HG03432 (cell line): ENCODE data around the gene PAX8.

Experiments
- ATAC-seq: cut with Tn5 transposase; IDR thresholded peaks from one replicate; pipeline ENCODE4 v1.9.1; 2021; ENCODE audit warnings: mild to moderate bottlenecking, moderate library complexity; ENCODE audit not compliant: unreplicated experiment

PAX8 gene

GRCh38 chr2:113187771-113188170, 91.0 kb downstream of the PAX8 start:
- ATAC-seq, result no peak

- ATAC-seq, result no peak
These were observed 92.3 kb downstream of the PAX8 start for GRCh38 chr2:113186433-113186796.

DNA sequence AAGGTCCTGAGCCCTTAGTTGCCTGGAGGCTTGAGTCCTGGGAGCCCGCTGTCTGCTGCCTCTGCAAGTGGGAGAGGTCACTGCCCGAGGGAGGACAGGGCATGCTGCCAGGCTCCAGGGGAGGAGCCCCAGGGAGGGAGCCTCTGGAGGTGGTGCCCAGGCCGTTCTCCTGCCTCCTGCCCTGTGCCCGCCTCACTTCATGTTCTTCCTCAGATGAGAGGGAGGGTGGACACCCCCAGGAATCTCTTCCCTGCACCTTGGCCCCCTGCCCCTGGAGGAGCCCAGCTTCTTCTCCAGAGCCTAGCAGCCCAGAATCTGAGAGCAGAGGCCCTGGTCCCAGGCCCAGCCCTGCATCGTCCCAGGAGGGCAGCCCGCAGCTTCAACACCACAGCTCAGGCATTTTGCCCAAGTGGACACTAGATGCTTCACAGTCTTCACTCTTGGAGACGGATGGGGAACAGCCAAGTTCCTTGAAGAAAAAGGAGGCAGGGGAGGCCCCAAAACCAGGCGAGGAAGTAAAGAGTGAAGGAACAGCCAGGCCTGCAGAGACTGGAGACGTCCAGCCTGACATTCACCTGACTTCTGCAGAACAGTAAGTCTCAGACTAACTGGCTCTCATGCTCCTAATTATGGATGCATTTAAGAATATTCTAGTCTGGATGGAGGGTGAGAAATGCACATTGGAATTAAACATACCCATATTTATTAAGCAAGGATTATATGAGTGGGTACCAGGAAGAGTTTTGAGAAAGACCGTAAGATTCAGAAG, 92.9 kb downstream of the PAX8 start:
- ATAC-seq, result no peak

GRCh38 chr2:113184531-113185230, 94.0 kb downstream of the PAX8 start:
- ATAC-seq, result no peak

DNA sequence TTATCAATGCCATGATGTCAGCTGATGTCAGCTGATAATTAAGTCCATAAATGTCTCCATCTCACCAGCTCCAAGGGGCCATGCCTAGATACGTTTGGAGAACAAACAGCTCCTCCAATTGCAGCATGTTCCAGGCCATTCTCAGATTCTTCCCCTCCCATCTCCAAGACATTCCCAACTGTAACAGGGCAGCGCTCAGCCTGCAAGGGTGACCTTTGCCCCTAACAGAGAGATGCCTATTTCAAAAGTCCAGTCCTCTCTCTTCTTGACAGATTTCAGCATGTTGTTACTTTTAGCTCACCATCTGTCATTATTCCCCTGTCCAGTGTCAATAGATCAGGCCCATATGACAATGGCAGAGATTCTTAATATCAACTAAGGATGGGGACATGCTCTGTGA, 95.0 kb downstream of the PAX8 start:
- no peak for ATAC-seq

DNA sequence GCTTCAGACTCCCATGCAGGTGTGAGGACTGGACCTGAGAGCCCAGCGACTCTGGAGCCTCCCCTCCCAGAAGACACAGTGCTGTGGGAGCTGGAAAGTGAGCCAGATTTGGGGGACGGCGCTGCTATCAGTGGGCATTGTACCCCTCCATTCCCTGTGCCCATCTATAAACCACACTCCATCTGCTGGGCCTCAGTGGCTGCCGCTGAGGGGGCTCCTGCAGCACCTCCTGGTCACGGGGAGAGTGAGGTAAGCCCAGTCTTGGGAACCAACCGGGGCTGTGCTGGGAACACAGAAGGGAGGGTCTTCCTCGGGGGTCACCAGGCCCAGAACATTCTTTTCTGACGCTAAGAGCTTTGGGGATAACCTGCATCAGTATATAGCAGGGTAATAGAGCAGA, 95.5 kb downstream of the PAX8 start:
- no peak for ATAC-seq

DNA sequence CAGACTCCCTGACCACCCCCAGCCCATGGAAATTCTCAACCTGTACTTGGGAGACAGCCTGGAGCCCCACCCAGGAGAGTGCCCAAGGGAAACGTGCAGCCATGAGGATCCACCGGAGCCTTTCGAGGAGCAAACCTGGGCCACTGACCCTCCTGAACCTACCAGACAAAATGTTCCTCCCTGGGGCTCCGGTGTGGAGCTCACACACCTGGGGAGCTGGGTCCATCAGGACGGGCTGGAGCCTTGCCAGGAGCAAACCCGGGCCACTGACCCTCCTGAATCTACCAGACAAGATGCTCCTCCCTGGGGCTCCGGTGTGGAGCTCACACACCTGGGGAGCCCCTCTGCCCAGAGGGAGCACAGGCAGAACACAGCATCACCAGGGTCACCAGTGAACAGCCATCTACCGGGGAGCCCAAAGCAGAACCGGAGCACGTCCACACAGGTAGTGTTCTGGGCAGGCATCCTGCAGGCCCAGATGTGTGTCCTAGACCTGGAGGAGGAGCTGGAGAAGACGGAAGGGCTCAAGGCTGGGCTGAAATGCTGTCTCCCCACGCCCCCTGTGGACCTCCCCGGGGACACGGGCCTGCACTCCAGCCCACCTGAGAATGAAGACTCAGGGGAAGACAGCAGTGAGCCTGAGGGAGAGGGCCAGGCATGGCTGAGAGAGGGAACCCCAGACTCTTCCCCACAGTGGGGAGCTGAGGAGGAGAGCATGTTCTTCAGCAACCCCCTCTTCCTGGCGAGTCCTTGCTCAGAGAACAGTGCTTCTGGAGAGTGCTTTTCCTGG, 96.1 kb downstream of the PAX8 start:
- no peak for ATAC-seq

DNA sequence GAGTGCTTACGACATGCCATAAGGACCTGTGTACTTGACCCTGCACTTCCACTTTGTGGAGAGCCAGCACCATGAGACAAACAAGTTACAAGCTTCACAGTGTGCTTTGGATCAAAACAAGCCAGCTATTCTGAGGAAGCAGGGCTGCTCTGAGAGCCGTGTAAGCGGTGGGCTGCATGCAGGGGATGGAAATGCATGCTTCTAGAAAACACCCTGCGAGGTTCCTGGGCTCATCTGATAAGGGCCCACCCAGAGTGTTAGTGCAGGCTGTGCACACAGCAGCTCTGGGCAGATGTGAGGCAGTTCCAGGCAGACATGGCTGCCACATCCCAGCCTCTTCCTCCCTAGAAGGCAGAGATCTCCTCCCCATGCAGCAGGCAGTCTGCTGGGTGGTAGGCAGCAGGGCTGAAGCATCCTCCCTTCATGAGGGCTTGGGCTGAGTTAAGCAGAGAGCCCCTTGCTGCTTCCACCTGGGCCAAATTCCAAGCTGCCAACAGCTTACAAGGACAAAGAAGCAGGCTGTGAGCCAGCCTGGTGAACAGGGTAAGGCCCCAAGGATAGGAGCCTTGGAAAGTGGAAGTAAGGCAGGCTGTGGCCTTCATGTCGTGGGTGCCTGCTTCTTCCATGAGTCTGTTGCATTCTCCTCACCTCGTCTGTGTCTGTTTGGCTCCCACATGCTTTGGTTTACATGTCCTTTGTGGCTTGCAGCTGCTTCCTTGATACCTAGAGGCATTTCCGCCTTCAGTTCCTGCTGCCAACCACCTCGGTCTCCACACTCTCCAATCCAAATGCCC, 97.3 kb downstream of the PAX8 start:
- ATAC-seq, result no peak

GRCh38 chr2:113180131-113180946, 98.4 kb downstream of the PAX8 start:
- ATAC-seq, result no peak

- ATAC-seq, result no peak
These were observed 99.2 kb downstream of the PAX8 start for GRCh38 chr2:113179446-113180045.

DNA sequence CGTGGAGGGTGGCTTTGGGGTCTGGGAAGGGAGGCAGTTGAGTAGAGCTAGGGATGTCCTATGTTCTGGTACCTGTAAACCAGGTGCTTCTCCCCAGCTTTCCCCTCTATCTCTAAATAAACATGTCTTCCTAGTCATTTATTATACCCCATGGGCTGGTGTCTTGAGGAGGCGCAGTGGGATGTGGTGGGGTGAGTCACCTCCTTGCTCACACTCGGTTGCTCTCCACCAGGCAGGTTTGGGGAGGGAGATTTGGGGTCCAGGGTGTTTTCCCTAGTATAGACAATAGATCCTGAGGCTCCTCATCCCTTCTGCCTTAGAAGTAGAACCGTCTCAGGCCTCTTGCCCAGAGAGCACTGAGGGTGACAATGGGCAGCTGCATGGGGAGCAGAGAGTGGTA, 99.8 kb downstream of the PAX8 start:
- ATAC-seq, result no peak

- ATAC-seq, result no peak
These were observed 100.5 kb downstream of the PAX8 start for GRCh38 chr2:113178069-113178746.

- no peak for ATAC-seq
These were observed 101.9 kb downstream of the PAX8 start for GRCh38 chr2:113176696-113177355.

DNA sequence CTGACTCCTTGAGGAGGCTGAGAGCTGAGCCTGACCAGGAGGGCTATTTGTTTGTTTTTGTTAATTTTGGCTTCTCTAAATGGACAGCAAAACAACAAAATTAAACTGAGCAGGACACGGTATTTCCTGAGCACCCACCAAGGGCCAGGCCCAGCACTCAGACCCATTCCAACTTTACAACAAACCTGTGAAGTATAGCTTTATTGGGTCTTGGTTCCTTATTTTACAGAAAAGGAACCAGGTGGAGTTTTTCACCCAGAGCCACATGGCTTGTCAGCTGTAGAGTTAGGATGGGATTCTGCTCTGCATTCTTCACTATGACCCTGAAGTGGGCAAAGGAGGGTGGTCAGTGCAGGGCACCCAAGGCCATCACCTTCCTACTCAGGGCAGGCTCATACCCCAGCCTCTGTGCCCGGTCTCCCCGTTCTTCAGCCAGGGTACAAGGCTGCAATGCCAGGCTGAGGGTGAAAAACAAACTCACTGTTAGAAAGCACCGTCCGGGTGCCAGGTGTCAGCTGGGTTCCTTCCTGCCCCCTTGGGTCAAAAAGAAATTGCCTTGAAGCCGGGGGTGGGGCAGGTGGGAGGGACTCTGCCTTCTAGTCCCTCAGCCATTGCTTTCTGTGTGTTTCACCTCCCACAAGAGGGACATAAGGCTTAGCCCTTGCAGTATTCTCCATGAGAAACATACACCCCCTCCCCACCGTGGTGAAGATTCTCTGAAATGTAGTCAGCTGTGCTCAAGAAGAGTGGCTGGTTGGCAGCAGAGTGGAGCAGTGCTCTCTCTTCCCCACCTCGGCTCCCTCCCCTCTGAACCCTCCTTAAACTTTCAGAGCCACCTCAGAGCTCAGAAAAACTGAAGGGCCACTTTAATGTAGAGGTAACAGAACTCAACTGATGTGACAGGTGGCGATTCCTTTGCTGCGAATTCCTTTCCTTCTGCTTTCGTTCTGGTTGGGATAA, 102.7 kb downstream of the PAX8 start:
- ATAC-seq, result no peak

DNA sequence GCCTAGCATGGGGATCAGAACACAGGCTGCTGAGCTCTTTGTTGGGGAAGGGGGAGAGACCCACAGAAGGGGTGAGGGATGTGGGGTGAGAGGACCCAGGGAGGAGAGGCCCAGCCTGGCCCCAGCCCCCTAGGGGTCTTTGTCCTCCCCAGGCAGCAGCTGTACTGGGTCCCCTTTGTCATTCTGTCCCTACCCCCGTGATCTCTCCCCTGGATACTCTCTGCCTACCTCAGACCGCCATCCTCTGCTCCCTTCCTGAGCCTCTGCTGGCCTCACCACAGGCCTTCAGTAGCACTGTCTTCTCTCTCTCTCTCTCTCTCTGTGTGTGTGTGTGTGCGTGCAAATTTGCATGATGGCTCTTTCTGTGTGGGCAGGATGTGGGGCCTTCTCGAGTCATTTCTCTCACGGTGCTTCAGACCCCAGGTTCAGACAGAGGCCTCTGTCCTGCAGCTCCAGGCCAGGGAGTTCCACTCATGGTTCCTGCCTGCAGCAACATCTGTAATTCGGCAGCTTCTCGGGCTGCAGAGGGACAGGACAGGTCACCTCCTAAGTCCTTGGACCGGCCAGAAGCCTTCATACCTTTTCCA, 103.6 kb downstream of the PAX8 start:
- ATAC-seq, result peak; percentile 72

DNA sequence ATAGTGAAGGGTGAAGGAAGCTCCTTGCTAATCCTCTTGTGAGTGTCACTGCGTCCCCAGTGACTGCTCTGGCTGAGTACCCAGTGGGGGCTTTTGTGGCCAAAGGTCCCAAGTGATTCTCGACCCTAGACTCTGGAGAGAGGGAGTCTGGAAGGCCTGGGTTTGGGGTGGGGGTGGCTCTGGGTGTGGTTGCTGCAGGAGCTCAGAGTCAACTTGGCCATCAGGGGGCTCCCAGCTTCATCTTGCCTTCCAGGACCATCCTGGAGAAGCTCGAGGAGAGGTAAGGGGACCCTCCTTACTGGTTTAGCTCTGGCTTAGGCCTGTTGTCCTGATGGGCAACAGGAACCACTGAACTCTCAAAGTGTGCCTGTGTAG, 104.4 kb downstream of the PAX8 start:
- ATAC-seq, result no peak
